Stomach (tissue), 4 donors: ENCODE results near the gene CCDC74A.
"Not testable (repeated sequence)": the region's sequence is repeated elsewhere in the genome, so short reads cannot be mapped to it uniquely, and the experiment has no call there.

Source experiments
- EP300 ChIP-seq: sonication (generic); formaldehyde crosslinking; IDR thresholded peaks from one replicate; pipeline ENCODE4 v1.6.1; 2017; ENCODE audit warnings: antibody characterized with exemption
- POLR2AphosphoS5 ChIP-seq, 3 donors: sonication (generic); formaldehyde crosslinking; IDR thresholded peaks; one replicate each; pipeline ENCODE4 v1.6.1; 2016; ENCODE audit warnings: antibody characterized with exemption in 3 of 3
- TF ChIP-seq, protein P1 (sequence below), 7 experiments: fragments of 450-650 bp in 4 of 7; fragments of 200-600 bp in 3 of 7; sonication (generic) in 3 of 7; IDR thresholded peaks; one replicate each; pipeline ENCODE4 v1.5.1; 2016 to 2019; ENCODE audit warnings: antibody characterized with exemption in 7 of 7, control low read depth in 2 of 7, mild to moderate bottlenecking in 1 of 7

- TF ChIP-seq EP300; POLR2AphosphoS5 (IDR thresholded peaks at IDR 0.05): not testable (repeated sequence)
- TF ChIP-seq, protein P1, sequence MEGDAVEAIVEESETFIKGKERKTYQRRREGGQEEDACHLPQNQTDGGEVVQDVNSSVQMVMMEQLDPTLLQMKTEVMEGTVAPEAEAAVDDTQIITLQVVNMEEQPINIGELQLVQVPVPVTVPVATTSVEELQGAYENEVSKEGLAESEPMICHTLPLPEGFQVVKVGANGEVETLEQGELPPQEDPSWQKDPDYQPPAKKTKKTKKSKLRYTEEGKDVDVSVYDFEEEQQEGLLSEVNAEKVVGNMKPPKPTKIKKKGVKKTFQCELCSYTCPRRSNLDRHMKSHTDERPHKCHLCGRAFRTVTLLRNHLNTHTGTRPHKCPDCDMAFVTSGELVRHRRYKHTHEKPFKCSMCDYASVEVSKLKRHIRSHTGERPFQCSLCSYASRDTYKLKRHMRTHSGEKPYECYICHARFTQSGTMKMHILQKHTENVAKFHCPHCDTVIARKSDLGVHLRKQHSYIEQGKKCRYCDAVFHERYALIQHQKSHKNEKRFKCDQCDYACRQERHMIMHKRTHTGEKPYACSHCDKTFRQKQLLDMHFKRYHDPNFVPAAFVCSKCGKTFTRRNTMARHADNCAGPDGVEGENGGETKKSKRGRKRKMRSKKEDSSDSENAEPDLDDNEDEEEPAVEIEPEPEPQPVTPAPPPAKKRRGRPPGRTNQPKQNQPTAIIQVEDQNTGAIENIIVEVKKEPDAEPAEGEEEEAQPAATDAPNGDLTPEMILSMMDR (IDR thresholded peaks at IDR 0.05), result not testable (repeated sequence)
Measured at GRCh38 chr2:131486201-131486902, 41.3 kb upstream of the CCDC74A start.
